GM21360 (cell line): ENCODE results near the gene NEK9.
"Not testable (repeated sequence)": the region's sequence is repeated elsewhere in the genome, so short reads cannot be mapped to it uniquely, and the experiment has no call there.

Source experiments
- ATAC-seq: cut with Tn5 transposase; IDR thresholded peaks from one replicate; pipeline ENCODE4 v1.9.1; 2021; ENCODE audit warnings: mild to moderate bottlenecking, moderate library complexity; ENCODE audit not compliant: unreplicated experiment

The NEK9 gene

GRCh38 chr14:75068294-75069120, 58.3 kb downstream of the NEK9 start:
- no peak for ATAC-seq

- ATAC-seq, result not testable (repeated sequence)
Observed at GRCh38 chr14:75067765-75068164, 59.1 kb downstream of the NEK9 start.

DNA sequence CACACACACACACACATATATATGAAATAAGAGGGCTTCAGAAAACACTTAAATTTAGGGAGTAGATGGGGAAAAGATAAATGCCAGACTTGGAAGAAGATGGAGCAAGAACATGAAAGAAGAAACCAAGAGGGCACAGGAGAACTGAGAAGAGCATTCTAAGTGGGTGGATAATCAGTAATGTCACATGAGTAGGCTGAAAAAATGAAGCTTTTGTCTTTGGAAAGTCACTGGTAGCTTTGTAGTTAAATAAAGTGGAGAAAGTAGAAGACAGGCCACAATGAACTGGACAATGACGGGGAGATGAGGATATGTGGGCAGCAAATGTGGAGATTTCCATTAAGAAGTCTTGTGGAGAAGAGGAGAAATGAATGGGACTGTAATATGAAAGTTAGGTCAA, 59.6 kb downstream of the NEK9 start:
- no peak for ATAC-seq

GRCh38 chr14:75066691-75067090, 60.2 kb downstream of the NEK9 start:
- no peak for ATAC-seq

- no peak for ATAC-seq
Observed at GRCh38 chr14:75064205-75064567, 62.7 kb downstream of the NEK9 start.

DNA sequence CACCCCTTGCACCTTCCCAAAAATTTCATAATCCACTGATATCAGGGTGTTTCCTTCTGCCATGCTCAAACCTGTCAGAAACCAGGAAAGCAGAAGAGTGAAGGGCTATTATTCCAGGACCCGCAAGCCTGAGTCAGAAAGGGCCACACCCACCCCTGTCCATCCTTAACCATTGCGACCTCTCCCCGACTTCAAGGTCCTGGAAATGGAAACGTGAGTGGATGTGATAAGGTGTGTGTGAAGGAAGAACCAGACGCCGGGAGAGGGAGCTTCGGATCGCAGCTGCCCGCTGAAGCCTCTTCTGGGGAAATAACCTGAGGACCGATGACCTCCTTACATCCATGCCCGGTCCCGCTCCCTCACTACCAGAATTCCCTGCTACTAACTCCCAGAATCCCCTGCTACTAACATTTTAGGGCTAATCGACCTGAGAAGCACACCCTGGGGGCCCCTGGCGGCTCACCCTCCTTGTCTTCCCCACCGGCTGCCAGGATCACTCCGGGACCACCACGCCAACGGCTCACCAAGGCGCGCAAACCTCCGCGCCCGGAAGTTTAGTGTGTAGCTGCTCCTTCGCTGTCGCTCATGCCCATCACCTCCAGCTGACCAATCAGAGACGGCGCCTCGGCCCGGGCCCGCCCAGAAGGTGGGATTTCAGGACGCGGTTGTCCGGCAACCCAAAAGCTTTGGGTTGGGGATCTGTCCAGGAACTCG, 63.2 kb downstream of the NEK9 start, which contains the start of gene ACYP1:
ACYP1 (minus strand) TSS at position 534 of the 714 bp plus-strand sequence; CDS start at position 63, 471 bp downstream.
- peak; percentile 93 for ATAC-seq

DNA sequence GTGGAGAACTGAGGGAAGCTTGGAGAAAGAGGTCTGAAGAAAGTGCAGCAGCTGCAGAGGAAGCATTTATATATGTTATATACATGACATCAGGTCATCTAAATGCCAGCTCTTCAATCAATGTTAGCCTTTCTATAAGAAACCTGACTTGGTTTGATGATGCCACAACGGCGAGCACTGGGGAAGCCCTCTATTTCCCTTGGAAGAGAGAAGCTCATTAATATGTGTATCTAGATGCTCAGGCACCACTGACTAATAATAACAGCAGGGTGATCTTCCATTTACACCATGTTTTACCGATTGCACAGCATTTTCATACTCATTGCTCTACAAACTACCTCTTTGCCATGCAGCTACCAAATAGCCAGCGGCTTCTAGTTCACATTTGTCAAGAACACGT, 63.8 kb downstream of the NEK9 start:
- no peak for ATAC-seq

DNA sequence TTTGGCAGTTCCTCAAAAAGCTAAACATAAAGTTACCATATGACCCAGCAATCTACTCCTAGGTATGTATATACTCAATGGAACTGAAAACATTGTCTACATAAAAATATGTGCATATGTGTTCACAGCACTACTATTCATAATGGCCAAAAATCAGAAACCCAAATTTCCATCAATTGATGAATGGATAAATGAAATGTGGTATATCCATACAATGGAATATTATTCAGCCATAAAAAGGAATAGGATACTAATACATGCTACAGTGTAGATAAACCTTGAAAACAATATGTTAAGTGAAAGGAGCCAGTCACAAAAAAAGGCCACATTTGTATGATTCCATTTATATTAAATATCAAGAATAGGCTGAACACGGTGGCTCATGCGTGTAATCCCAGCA, 66.4 kb downstream of the NEK9 start:
- no peak for ATAC-seq

DNA sequence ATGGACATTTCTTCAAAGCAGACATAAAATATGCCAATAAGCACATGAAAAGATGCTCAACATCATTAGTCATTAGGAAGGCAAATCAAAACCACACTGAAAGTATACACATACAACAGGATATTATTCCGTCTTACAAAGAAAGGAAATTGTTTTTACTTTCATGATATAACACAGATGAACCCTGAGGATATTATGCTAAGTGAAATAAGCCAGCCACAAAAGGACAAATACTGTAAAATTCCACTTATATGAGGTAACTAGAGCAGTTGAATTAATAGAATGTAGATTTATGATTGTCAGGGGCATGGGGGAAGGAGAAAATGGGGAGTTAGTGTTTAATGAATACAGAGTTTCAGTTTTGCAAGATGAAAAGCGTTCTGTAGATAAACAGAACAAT, 67.2 kb downstream of the NEK9 start:
- no peak for ATAC-seq

DNA sequence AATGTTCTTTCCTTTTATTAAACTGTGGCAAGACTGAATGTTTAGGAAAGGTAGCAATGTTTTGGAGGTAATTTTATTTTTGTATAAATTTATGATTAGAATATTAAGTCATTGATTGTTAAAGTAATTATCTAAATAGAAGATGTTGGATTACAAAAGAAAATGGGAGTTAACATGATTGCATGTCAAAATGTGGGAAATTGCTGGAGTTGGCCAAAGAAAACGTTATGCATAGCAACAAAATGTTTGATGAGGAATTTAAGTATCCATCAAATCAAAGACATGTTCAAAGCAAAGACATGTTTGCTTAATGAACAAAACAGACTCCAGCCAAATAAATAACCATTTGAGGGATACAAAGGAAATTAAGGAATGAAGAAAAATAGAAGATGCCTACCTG, 72.4 kb downstream of the NEK9 start:
- no peak for ATAC-seq

GRCh38 chr14:75053396-75054291, 73.2 kb downstream of the NEK9 start:
- ATAC-seq, result no peak

DNA sequence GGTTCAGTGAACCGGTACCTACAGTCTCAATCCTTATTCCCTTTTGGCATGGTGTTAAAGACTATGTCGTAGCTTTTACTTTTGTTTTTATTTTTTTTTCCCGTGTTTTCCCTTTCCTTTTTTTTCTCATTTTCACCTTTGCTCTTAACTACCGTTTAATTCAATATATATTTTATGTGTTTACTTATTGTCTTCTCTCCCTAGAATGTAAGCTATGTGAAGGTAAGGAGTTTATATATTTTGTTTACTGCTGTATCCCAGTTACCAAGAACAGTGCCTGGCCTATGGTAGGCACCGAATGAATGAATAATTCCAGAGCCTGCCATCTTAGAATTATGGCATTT, 75.3 kb downstream of the NEK9 start:
- ATAC-seq, result no peak

- ATAC-seq, result peak; percentile 77
Observed at GRCh38 chr14:75050852-75051555, 75.8 kb downstream of the NEK9 start, which contains the start of gene MLH3. Gene MLH3 (minus strand): TSS chr14:75051467. CDS start chr14:75049655, 1,812 bp downstream.

DNA sequence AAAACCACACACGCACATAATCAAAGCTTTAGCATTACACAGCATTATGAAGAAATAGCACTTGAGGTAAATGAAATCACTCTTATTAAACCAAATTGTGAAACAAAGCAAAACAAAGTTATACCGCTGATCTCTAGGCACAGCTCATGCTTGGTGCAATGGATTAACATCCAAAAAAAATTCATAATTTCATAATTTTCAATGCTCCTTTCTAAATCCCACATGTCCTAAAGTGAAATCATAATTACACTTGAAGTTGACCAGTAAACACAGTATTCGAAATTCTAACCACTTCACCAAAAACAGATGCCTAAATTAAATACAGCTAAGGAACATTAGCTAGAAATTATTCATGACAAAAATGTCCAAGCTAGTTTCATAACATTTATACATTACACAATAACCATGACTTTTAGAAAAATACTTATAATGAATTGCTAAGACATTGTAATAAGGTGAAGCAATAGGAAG, 77.1 kb downstream of the NEK9 start:
- ATAC-seq, result no peak

DNA sequence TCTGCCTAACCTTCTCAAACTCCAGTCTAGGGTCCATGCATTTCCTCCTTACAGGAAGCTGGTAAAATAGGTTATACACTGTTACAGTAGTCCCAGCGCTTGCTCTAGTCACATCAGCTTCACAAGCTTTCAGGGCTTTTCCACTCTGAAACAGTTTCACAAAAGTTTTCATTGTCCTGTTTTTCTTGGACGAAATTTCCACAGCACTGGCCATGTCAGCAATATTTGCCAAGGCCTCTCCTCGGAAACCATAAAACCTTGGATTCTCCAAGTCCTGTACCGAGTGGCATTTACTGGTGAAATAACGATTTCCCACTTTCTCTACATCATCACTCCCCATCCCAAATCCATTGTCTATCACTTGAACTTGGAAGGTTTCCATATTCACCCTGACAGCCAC, 77.7 kb downstream of the NEK9 start:
- ATAC-seq, result no peak

GRCh38 chr14:75048101-75048500, 78.7 kb downstream of the NEK9 start:
- no peak for ATAC-seq

DNA sequence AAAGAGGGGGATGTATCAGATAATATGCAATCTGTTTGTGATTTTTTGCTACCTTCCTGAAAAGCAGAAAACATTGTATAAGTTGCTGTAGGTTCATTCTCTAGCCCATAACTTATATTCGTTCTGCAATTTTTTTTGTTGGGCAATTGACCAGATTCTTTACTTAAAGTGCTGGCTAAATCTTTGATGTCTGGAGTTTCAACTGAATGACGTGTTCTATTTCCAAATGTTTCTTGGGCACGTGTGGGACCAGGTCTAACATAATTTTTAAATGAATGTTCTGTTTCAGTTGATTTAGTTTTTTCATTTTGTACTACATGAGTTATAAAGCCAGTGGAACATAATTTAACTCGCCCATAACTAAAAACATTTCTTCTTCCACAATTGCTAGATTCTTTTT, 79.3 kb downstream of the NEK9 start:
- ATAC-seq, result no peak

GRCh38 chr14:75046899-75047298, 79.9 kb downstream of the NEK9 start:
- ATAC-seq, result no peak

- ATAC-seq, result no peak
Observed at GRCh38 chr14:75046275-75046674, 80.6 kb downstream of the NEK9 start.

DNA sequence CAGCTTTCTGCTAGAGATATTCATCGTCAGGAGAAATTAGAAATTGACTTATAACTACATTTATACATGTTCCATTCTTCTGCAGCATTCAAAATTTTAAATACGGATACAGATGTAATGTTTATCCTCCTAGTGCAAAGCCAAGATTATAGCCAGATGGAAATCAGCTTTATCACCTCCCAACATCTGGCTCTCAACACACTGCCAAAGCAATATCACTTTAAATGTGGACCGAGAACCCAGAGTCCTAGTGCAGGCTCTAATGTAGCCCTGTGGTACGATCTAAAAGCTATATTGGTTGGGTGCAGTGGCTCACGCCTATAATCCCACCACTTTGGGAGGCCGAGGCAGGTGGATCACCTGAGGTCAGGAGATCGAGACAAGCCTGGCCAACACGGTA, 82.1 kb downstream of the NEK9 start:
- ATAC-seq, result no peak

- ATAC-seq, result no peak
Observed at GRCh38 chr14:75044322-75044721, 82.5 kb downstream of the NEK9 start.
